ENCODE results near the gene ATP8A2. TPM values are rescaled to one million over a fixed set of nuclear protein-coding genes. Genes with fewer than 3 reads are reported as not detected.

Gene ATP8A2
- total RNA-seq, 1 donor from 2014 or later = 0.86 TPM

DNA sequence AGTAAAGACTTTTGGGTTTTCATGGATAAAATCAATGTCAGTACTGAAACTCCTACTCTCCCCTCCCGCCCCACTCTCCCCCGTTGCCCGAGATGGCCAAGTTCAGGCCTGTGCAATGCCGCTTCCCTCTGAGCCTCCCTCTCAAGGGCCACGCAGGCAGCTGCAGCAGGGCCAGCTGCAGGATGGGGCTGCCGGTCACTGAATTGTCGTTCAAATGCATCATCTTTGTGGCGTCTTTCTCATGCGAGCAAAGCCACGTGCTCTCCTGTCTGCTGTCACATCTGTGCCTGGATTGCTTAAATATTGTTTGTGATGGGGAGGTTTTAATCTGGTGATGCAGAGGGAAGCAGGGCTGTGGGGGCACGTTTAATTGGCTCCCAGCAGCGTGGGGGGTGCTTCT is 653.4 kb downstream of the ATP8A2 start:
- DNase-seq (ENCODE audit: low read depth) = peak; percentile 71

DNA sequence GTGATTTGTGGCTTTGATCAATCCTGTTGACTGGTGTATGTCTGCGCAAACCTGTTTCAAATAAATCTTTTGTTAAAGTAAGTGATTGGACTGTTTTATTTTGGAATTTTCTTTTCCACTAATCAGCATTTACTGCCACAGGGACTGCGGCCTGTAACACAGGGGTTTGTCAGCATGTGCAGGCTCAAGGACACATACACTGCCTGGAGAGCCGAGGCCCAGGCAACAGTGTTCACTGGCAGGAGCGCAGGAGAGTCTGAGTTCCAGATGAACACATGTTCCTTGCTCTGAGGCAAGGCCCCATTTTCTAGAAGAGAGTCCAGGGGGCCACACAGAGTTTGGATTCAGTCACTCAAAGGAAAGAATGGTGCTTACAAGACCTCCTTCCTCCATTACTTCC is 654.0 kb downstream of the ATP8A2 start:
- DNase-seq (ENCODE audit: low read depth) = no peak

DNA sequence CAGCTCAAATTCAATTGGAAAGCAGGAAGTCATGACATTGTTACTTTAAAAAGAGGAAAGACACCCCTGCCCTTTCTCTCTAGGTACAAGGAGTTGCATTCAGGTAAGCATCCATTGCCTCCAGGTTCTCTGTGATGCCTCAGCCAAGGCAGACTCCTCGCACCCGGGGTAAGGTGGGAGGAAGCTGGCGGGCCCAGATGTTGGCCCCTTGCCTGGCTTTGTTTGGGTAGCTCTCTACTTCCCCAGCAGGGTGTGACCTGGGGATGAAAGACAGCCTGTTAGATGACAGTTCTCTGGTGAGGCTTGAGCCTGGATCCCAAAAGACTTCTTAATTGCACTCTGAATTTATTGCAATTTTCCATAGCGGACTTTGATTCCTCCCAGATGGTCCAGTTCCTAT is 654.4 kb downstream of the ATP8A2 start:
- DNase-seq (ENCODE audit: low read depth) = no peak

GRCh38 chr13:26029581-26030136 is 657.9 kb downstream of the ATP8A2 start:
- no peak for DNase-seq (ENCODE audit: low read depth)

- DNase-seq (ENCODE audit: low read depth) = no peak
Observed at GRCh38 chr13:26030331-26030730, 658.6 kb downstream of the ATP8A2 start.

DNA sequence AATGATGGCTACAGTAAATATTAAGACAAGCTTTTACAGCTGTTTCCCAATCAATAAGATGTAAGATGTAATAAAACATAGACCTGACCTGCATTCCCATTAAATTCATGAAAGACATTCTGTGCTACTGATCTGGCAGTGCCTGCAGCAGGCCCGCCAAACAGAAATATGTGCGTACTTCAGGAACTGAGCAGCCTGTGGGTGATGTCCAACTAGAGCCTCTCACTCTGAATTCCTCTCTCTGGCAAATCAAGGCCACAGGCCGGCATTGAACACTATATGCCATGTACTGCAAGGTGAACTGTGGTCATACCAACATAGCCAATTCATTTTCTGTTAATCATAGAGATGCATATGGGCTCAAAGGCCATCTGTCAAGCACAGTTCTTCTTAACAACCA is 662.2 kb downstream of the ATP8A2 start:
- no peak for DNase-seq (ENCODE audit: low read depth)

GRCh38 chr13:26036383-26036782 is 664.6 kb downstream of the ATP8A2 start:
- no peak for DNase-seq (ENCODE audit: low read depth)

- peak; percentile 75 for DNase-seq (ENCODE audit: low read depth)
Observed at GRCh38 chr13:26037302-26037701, 665.5 kb downstream of the ATP8A2 start.

GRCh38 chr13:26038931-26039475 is 667.2 kb downstream of the ATP8A2 start:
- DNase-seq (ENCODE audit: low read depth) = no peak

GRCh38 chr13:26041444-26041843 is 669.7 kb downstream of the ATP8A2 start:
- DNase-seq (ENCODE audit: low read depth) = no peak

DNA sequence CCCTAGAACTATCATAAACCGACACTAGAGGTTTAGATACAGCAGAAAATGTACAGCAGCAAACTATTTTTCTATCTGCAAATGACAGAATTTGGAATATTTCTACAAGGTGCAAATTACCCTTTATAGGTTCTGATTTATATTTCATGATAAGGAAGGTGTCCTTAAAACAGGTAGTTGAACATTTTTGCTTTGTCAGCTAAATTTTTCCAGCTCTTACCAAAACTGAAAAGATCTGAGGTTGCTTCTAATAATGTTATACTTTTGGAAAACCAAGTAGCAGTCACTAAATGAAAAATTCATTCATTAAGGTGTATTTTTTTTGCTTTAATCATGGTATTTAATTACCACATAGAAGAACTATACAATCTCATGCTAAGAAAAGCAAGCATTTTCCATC is 671.0 kb downstream of the ATP8A2 start:
- DNase-seq (ENCODE audit: low read depth) = no peak

- no peak for DNase-seq (ENCODE audit: low read depth)
Observed at GRCh38 chr13:26045142-26045541, 673.4 kb downstream of the ATP8A2 start.

DNA sequence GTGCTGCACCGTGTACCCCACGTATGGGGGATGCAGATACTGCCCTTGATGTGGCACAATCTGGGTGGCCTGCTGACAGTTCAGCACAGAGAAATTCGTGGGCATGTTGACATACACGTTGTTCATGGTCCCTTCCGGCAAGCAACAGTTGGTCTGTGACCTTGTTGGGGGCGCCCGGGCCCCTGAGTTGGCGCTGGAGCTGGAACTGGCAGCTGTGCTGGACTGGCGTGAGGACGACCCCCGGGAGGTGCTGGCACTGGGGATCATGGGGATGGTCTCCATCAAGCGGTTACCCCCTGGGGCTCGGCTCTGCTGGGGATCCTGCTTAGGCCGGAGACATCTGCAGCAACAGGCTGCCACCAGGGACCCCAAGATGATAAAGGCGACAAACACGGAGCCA is 674.9 kb downstream of the ATP8A2 start:
- no peak for DNase-seq (ENCODE audit: low read depth)

- DNase-seq (ENCODE audit: low read depth) = no peak
Observed at GRCh38 chr13:26047040-26047439, 675.3 kb downstream of the ATP8A2 start.

DNA sequence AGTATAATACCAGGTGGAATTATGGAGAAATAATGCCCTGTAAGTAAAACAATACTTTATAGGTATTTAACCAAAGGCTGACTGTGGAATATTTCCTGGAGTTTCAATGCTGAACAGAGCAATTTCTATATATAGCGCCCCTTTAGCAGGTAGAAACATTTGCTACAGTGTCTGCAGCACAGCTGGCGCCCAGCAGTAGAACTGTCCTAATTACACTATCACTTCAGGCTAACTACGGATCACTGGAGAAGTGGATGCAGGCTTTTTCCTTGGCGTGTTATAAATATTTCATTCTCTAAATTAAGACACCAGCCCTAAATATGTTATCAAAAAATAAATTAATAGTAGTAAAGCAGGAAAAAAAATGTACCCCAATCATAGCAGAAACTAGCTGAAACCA is 677.0 kb downstream of the ATP8A2 start:
- DNase-seq (ENCODE audit: low read depth) = no peak

- peak; percentile 72 for DNase-seq (ENCODE audit: low read depth)
Observed at GRCh38 chr13:26050568-26051230, 678.9 kb downstream of the ATP8A2 start.

DNA sequence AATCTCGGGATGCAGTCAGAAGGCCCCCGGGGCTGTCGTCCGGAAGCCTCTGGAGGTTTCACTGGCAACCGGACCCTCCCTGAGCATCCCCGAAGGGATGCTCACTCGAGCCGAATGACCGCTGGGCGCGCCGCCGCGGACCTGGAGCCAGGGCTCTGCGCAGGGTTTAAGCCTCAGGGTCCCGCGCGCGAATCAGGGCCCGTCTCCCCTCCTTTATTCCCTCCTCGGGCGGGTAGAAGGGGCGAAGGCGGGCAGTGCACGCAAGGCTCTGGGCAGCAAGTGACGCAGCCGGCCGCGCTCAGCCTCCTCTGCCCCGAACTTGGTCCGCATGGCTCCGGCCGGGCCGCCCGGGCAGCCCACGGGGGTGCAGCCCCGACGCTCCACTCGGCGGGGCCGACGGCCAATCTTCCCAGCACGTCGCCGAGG is 679.5 kb downstream of the ATP8A2 start:
- peak; percentile 43 for DNase-seq (ENCODE audit: low read depth)

GRCh38 chr13:26051657-26052311 is 680.0 kb downstream of the ATP8A2 start, which contains the start of gene SHISA2:
Gene SHISA2, minus strand, starts transcription at chr13:26052016. Its CDS starts 1,041 bp downstream, at chr13:26050975.
- DNase-seq (ENCODE audit: low read depth) = peak; percentile 81

GRCh38 chr13:26052337-26052736 is 680.6 kb downstream of the ATP8A2 start:
- peak; percentile 97 for DNase-seq (ENCODE audit: low read depth)

DNA sequence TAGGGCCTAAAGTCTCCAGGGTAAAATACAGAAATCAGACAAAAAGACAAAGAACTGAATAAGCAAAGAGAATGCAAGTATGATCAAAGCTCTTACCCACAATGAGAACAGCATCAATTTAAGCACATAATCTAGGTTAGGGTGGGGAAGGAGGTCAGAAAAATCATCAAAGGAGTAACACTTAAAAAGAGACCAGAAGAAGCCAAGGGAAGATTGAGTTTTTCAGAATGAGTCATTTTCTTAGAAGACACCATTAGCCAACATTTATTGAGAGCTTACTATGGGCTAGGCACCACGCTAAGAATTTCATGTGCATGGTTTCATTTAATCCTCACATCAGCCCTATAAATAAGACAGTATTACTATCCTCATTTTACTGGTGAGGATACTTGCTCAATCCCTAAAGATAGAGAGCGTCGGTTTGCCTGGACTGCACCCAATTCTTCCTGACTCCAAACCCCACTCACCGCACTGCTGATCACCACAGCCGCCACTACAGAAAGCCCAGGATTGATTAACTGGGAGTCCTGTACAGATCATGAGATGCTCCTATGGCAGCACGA is 681.7 kb downstream of the ATP8A2 start:
- peak; percentile 59 for DNase-seq (ENCODE audit: low read depth)

- DNase-seq (ENCODE audit: low read depth) = no peak
Observed at GRCh38 chr13:26054896-26055295, 683.1 kb downstream of the ATP8A2 start.

GRCh38 chr13:26058704-26059103 is 686.9 kb downstream of the ATP8A2 start:
- no peak for DNase-seq (ENCODE audit: low read depth)
